GM18951 (cell line): ENCODE results near the gene SETBP1.

Source experiments
- POLR2A ChIP-seq: IDR thresholded peaks from 4 replicates; pipeline ENCODE4 v1.6.1; 2011; ENCODE audit warnings: mild to moderate bottlenecking; ENCODE audit not compliant: insufficient read length, insufficient read depth; ENCODE audit errors: extremely low read depth
- in situ Hi-C: fragments of 300-500 bp; cut with MboI; formaldehyde crosslinking; loops from one replicate; pipeline ENCODE4 v1.12.0; 2022; ENCODE audit warnings: low sequenced_read_pairs, mixed read lengths, inconsistent platforms; ENCODE audit not compliant: unreplicated experiment

SETBP1 gene

DNA sequence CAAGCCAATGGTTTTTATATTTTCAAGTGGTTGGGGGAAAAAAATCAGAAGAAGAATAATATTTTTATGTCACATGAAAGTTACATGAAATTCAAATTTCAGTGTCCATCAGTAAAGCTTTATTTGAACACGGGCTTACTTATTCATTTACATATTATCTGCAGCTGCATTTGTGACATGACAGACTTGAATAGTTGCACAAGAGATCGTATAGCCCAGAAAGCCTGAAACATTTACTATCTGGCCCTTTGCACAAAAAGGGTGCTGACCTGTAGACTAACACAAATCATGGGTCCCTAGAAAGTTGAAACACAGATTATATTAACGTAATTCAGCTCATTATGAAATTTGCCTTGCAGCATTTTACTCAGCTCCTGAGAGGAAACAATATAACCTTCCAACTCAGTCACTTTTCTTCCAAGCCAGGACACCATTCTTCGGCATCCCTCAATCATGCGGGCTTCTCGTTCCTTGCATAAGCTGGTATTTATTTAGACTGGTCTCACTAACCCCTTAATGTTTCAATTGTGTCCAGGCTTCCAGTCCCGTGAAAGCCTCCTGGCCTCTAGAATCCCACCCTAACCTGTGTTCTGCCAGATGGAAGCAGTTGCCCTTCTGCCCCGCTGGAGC is 402.7 kb downstream of the SETBP1 start:
- in situ Hi-C loops: no loop called here
- TF ChIP-seq POLR2A: no peak

DNA sequence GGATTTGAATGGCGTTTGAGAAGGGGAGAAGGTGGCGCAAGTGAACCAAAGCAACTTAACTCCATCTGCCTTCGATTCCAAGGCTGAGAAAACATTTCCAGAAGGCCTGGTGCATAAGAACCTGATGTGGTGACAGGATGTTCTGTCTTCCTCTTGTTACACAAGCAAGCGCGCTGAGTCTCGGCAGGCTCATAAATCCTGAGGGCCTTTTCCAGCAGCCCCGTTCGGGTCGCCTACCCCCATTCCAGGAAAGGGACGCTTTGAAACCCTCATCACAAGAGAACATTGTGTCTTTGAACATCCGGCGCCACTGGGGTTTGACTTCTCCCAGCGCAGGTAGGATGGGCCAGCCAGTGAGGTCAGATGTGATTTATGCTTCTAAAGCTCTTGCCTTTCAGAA is 403.5 kb downstream of the SETBP1 start:
- TF ChIP-seq POLR2A: no peak
- in situ Hi-C loops: no loop called here

DNA sequence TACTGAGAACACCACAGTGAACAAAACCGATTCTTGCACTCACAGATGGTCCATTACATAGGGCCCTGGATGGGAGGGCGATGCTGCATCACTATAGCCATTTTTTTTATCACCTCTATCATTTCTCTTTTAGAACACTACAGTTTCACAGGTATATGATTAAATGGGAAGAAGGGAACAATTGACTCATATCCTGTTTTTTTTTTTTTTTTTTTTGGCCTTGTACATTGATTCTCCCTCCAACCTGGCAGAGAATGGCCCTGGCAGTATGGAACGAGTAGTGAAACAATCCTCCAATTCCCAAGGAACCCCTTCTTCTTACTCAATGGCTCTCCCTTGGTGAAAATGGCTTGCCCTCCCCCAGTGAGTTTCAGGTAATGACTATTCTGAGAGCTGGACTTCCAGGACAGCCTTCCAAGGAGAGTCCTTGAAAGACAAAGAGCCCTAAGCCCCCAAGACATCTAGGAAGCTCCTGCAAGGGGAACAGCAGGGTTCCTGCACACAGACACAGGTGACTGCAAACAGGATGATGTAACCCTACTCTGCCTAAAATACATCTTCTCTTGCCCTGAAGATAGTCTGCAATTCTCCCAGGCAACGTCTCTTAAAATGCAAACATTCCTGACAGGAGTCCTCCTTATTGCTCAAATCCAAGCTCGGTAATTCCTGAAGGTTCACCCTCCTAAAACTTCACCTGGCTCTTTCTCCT is 405.4 kb downstream of the SETBP1 start:
- in situ Hi-C loops: no loop called here
- TF ChIP-seq POLR2A: no peak

DNA sequence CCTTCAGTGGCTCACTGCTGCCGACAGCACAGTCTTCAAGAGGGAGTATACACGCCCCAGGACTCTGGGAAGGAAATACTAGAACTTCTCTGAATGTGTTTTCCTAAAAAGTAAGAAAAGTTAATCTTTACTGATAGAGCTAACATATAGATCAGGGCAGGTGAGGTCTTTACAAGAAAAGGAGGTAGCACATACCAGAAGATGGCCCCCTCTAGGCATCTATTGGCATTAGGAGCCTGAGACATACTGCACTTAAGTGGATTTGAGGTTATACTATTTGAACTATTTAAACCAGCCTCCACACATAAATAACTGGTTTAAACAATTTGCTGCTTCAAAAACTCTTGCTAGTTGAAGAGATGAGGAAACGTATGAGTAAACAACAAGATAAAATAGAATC is 406.1 kb downstream of the SETBP1 start:
- in situ Hi-C loops: no loop called here

DNA sequence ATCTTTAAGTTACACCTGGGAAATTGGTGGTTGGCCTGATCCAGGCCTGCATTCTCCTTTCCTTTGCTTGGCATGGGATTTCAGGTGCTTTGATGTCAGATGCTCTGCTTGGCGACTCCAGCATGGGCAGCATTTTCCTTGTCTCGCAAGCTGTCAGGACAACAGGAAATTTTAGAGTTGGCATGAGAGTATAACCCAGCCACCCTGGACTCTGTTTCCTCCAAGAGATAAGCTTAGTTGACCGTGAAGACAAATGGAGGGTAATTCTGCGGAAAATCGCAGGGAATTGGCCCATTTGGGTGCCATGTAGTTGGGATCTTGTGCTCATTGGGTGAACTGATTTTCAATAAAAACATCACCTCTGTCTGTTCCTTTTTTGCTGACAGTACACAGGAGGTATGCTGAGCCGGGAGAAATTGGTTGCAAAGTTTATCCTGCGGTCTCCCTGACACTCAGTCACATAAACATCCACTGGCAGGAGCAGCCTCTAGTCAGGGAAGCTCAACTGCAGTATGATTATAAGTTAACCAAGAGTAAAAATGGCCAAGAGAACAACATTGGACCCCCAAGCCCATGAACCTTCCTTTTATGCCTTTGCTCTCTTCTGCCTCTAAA is 409.9 kb downstream of the SETBP1 start:
- TF ChIP-seq POLR2A: no peak
- in situ Hi-C loops: no loop called here

More for the DNA sequence above, 406.1 kb downstream of the SETBP1 start:
- no peak for TF ChIP-seq POLR2A

DNA sequence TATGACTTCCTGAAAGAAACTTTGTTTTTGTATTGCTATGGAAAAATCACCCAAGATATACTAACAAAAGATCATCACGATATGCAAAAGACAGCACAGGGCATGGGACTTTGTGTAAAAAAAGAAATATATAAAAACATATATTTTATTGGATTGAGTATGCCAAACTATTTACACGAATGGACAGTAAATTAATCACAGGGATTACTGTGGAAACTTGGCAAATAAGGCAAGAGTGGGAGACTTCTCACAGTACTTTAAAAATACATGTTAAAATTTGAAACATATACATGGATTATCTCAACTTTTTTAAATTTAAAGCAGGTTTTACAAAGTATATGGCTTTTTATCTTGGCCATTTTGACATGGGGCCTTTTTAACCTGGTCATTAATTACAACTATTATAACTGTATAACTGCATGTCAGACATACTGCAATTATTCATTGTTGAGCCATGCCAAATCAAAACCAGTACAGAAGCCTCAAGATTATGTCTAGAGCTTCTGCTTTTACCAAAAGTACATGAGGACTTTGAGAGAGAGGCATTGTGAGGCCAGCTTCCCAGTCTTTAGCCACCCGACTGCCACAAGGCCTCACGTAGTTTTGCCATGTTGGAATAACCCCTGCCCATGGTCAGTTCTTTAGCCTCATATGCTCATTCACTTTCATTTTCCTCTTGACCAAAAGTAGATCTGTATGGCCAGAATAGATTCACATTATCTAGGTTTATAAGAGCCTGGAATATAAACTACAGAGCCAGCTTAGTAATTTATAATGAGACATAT is 419.8 kb downstream of the SETBP1 start:
- in situ Hi-C loops: no loop called here

DNA sequence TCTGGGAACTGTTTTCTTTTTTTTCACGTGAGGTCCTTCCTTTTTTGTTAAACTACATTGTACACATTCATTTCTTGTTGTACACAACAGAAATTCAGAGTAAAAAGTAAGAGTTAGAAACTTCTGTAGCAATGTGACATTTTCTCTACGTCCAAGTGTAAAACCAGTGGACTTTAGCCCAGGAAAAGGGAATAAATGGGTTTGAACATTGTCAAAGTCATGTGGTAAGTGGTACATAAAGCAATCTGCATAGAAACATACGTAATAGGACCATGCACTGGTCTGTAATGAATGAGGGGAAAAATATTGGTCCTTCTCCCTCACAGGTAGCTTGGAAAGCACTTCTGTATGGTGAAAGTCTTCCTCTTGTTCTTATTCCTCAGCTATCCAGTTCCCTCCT is 421.4 kb downstream of the SETBP1 start:
- no peak for TF ChIP-seq POLR2A

More for the DNA sequence above, 419.8 kb downstream of the SETBP1 start:
- TF ChIP-seq POLR2A: no peak

DNA sequence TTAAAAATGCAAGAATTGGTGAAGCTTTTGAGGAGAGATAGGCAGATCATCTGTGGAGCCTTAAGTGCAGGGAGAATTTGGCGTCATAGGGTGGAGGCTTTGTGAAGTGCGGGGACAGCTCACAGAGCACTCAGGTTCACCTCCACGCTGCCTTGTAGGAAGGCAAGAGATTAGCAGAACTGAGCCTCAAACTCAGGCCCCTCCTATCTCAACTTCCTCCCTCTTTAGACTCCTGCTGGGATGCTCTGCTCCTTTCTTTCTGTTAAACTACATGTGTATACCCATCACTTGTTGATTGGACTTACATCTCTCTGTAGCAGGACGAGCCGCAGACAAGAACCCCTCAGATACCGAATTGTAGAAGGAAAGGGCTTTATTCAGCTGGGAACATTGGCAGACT is 422.2 kb downstream of the SETBP1 start:
- in situ Hi-C loops: no loop called here
- TF ChIP-seq POLR2A: no peak

More for the DNA sequence above, 421.4 kb downstream of the SETBP1 start:
- in situ Hi-C loops: no loop called here

DNA sequence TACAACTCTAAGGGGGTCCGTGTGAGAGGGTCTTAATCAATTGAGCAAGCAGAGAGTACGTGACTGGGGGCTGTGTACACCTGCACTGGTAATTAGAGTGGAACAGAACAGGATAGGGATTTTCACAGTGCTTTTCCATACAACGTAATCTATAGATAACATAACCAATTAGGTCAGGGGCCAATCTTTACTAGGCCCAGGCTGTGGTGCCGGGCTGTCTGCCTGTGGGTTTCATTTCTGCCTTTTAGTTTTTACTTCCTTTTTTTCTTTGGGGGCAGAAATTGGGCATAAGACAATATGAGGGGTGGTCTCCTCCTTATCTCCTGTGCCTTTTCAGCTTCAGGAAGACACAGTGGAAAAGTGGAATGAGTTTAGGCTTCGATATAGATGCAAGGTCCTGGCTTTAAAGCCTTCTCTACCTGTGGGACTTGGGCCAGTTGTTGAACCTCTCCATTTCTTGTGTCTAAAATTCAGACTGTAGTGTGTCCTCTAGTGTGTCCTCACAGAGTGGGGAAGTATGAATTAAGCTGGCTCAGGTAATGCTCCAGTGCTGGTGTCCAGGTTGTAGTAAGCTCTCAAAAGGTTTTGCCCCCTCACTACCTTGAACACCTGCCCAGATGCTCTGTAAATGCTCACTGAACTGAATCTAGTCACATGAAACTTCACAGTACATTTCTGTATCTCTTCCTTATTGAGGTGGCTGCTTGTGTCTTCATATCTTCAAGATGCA is 422.8 kb downstream of the SETBP1 start:
- no peak for TF ChIP-seq POLR2A
- in situ Hi-C loops: no loop called here

DNA sequence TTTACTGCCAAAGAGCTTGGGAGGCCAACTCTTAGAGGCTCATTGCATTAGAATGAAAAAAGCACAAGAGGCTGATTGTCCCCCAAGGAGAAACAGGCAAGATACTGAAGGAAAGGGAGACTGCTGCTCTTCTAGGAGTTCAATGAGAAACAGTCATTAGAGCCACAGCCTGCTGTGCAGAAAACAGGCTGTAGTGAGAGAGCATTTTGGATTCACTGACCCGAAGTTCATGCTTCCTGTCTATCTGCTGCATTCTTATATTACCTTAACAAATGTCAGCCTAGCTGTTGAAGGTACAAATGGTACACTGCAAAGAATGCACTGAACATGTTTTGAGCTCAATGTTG is 423.3 kb downstream of the SETBP1 start:
- no peak for TF ChIP-seq POLR2A
- in situ Hi-C loops: no loop called here

DNA sequence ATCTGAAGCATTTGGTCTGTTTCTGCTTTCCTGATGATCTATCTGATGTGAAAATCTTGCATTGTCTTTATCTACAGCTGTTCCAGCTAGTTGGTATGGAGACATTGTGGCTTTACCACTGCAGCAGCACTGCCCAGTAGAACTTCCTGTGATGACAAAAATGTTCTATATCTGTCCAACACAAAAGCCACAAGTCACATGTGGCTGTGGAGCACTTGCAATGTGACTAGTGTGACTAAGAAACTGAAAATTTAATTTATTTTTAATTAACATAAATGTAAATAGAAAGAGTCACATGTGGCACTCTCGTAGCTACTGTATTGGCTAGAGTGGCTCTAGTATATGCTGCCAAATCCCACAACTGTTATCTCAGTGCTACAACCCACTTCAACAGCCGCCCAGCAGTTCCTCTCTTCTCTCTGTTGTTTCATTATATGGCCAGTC is 425.7 kb downstream of the SETBP1 start:
- in situ Hi-C loops: no loop called here
- no peak for TF ChIP-seq POLR2A

DNA sequence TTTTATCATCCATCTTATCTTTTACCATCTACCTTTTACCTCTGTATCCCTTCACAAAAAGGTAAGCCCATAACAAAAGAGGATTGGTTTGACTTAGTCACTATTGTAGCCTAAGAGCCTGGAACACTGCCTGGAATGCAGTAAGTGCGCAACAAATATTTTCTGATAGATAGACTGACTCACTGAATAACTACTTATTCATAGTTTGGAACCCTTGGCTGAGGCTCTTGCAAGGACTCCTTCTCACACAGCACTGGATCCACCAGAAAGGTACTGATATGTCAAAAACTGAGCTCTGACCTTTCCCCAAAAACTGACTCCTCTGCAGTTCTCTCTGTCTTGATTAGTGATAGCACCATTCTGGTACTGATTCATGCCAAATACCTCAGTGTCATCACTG is 426.7 kb downstream of the SETBP1 start:
- TF ChIP-seq POLR2A: no peak
- in situ Hi-C loops: no loop called here

DNA sequence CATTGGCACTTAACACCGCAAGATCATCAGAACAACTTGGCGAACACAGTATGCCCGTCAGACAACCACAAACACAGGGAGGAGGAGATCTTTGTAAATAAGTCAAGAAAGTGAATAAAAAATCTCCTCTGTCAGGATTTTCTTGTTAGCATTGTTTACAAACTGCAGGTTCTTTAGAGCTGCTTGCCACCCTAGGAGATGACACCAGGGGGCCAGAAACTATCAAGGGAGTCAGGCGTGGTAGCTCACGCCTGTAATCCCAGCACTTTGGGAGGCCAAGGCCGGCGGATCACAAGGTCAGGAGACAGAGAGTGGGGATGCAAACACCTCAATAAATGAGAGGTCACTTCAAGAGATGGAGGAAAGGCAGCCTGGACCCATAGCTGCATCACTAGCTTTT is 428.1 kb downstream of the SETBP1 start:
- no peak for TF ChIP-seq POLR2A
- in situ Hi-C loops: no loop called here
